ENCODE results near the gene NPFFR2. TPM values are rescaled to one million over a fixed set of nuclear protein-coding genes. Genes with fewer than 3 reads are reported as not detected.

The NPFFR2 gene
- total RNA-seq, 1 donor from 2014 or later = 0.96 TPM

GRCh38 chr4:72169861-72170260 is 138.1 kb downstream of the NPFFR2 start:
- Mint-ChIP-seq H3K4me1 (ENCODE audit: low read depth) (no peaks in the 10 kb centered on the region), H3K36me3 (ENCODE audit: insufficient read depth) (peaks cover 2% of the 10 kb centered on the region), H3K27ac (no peak overlapping the region), H3K9me3 (ENCODE audit: low read depth) (peaks cover 20% of the 10 kb centered on the region), H3K27me3 (no peaks in the 10 kb centered on the region), H3K4me3 (ENCODE audit: low read depth) (no peak overlapping the region)
- TF ChIP-seq CTCF (IDR thresholded peaks at IDR 0.05; ENCODE audit: unreplicated experiment) = no peak
- no peak for DNase-seq (ENCODE audit: low spot score, unreplicated experiment)

- Mint-ChIP-seq H3K4me3 (ENCODE audit: low read depth) (no peak overlapping the region), H3K27me3 (no peaks in the 10 kb centered on the region), H3K27ac (no peak overlapping the region), H3K36me3 (ENCODE audit: insufficient read depth) (peaks cover 2% of the 10 kb centered on the region), H3K9me3 (ENCODE audit: low read depth) (peaks cover 28% of the 10 kb centered on the region), H3K4me1 (ENCODE audit: low read depth) (no peaks in the 10 kb centered on the region)
- TF ChIP-seq CTCF (IDR thresholded peaks at IDR 0.05; ENCODE audit: unreplicated experiment) = no peak
- no peak for DNase-seq (ENCODE audit: low spot score, unreplicated experiment)
These were observed 140.0 kb downstream of the NPFFR2 start for GRCh38 chr4:72171761-72172160.

DNA sequence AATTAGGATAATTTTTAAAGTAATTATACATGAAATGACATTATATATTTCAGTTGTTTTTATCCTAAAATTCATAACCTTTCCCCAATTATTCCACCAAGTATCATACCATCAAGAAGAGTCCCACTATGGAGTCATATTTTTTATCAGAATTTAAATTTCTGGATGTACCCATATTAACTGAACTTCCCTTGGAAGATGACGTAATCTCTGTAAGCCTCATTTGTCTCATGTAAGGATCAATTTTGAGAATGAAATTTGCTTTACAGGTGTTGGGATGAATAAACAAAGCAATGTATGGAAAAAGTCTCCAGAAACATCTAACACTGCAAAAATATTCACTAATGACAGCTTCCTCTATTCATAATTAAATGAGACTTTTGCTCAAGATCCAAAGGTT is 147.5 kb downstream of the NPFFR2 start:
- no peak for DNase-seq (ENCODE audit: low spot score, unreplicated experiment)
- Mint-ChIP-seq H3K27ac (no peak overlapping the region), H3K4me1 (ENCODE audit: low read depth) (no peaks in the 10 kb centered on the region), H3K4me3 (ENCODE audit: low read depth) (no peak overlapping the region), H3K36me3 (ENCODE audit: insufficient read depth) (no peaks in the 10 kb centered on the region), H3K27me3 (no peaks in the 10 kb centered on the region), H3K9me3 (ENCODE audit: low read depth) (peaks cover 15% of the 10 kb centered on the region)
- TF ChIP-seq CTCF (IDR thresholded peaks at IDR 0.05; ENCODE audit: unreplicated experiment) = no peak

DNA sequence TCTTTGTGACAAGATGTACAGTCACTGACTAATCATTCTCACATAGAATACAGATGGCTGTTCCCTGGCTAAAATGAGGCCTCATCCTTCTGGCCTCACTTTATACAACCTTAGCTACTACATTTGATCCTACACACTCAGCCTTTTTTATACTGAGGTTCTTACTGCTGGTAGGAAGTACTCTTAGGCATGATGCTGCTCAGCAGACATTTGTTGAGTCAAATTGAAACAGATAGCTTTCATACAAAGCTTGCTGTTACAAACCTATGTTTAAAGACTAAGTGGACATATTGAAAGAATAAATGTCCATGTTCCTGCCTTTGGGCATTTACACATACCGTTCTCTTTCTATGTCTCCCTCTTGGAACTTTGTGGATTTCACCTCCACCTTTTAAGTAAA is 154.9 kb downstream of the NPFFR2 start:
- Mint-ChIP-seq H3K4me3 (ENCODE audit: low read depth) (no peak overlapping the region), H3K27ac (no peak overlapping the region), H3K36me3 (ENCODE audit: insufficient read depth) (no peaks in the 10 kb centered on the region), H3K27me3 (no peaks in the 10 kb centered on the region), H3K4me1 (ENCODE audit: low read depth) (peaks cover 5% of the 10 kb centered on the region), H3K9me3 (ENCODE audit: low read depth) (no peaks in the 10 kb centered on the region)
- TF ChIP-seq CTCF (IDR thresholded peaks at IDR 0.05; ENCODE audit: unreplicated experiment) = no peak
- no peak for DNase-seq (ENCODE audit: low spot score, unreplicated experiment)

- Mint-ChIP-seq H3K4me1 (ENCODE audit: low read depth) (peaks cover 11% of the 10 kb centered on the region), H3K9me3 (ENCODE audit: low read depth) (peaks cover 6% of the 10 kb centered on the region), H3K27ac (no peak overlapping the region), H3K27me3 (no peaks in the 10 kb centered on the region), H3K36me3 (ENCODE audit: insufficient read depth) (no peaks in the 10 kb centered on the region), H3K4me3 (ENCODE audit: low read depth) (no peak overlapping the region)
- TF ChIP-seq CTCF (IDR thresholded peaks at IDR 0.05; ENCODE audit: unreplicated experiment) = no peak
- DNase-seq (ENCODE audit: low spot score, unreplicated experiment) = no peak
These were observed 162.2 kb downstream of the NPFFR2 start for GRCh38 chr4:72194046-72194445.
